ENCODE data around the gene GMNC.

GRCh38 chr3:190855151-190855550, 7.3 kb downstream of the GMNC start:
- TF ChIP-seq CTCF (IDR thresholded peaks at IDR 0.05; ENCODE audit: low read length) (no peak), EZH2phosphoT487 (IDR thresholded peaks at IDR 0.05; ENCODE audit: low read length) (no peak)

Measured in MM.1S (cell line).